Central memory CD4-positive, alpha-beta T cell (primary cell): ENCODE data around the gene PDE2A.

Experiments used
- DNase-seq: peaks from one replicate; pipeline ENCODE4 v3.0.0; 2022

The PDE2A gene

GRCh38 chr11:72704028-72704782 is 30.0 kb upstream of the PDE2A start:
- DNase-seq, result no peak

DNA sequence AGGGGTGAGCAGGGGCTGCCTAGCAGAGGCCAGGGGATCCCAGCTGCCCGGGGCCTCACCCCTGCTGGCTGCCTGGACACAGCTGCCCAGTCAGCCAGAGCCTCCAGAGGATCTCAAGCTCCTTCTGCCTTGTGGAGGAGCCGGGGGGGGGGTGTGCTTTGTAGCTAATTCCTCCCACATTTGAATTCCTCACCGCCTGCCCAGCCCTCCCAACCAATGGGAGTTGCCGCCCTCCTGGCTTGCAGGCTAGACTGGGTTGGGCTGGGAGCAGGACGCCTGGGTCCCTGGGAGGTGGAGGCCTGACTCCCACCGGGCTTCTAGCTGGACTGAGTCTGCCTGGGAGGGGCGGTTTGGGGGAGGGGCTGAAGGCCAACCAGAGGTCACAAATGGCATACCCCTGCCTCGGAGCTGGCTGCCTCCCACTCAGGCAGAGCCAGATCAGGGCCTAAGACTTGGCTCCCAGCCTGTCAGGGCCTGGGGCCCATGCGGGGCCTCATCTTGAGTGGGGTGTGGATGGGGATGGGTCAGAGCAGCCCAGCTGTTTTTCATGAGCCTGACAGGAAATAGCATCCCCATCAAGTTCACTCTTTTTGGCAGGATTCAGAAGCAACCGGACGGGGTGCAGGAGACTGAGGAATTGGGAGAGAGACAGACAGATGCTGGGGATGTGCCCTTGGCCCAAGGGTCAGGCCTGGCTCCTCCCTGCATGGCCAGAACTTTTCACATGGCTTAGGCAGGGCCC is 29.2 kb upstream of the PDE2A start:
- DNase-seq, result no peak

GRCh38 chr11:72702577-72703241 is 28.5 kb upstream of the PDE2A start:
- no peak for DNase-seq

DNA sequence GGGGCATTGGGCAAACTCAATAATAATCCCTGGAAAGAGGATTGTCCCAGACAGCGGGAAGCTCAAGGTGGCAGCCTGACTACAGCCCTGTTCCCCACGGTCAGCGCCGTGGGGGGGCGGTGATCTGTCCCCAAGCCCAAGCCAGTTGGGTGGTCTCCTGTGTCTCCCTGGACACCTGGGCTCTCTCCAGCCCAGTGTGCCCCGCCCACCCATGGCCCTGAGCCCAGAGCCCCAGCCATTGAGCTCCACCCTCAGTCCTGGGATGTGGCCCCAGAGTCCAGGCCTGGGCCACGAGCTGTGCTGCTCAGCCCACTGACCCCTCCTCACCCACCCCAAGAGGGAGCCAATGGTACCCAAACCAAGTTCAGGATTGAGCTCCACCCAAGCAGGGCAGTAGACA is 27.9 kb upstream of the PDE2A start:
- DNase-seq, result no peak

- DNase-seq, result no peak
Observed at GRCh38 chr11:72701466-72701865, 27.2 kb upstream of the PDE2A start.

- no peak for DNase-seq
Observed at GRCh38 chr11:72700146-72700545, 25.9 kb upstream of the PDE2A start.

GRCh38 chr11:72697814-72698213 is 23.6 kb upstream of the PDE2A start:
- DNase-seq, result no peak

- DNase-seq, result no peak
Observed at GRCh38 chr11:72696866-72697700, 22.9 kb upstream of the PDE2A start.

GRCh38 chr11:72695354-72695753 is 21.1 kb upstream of the PDE2A start:
- DNase-seq, result no peak

DNA sequence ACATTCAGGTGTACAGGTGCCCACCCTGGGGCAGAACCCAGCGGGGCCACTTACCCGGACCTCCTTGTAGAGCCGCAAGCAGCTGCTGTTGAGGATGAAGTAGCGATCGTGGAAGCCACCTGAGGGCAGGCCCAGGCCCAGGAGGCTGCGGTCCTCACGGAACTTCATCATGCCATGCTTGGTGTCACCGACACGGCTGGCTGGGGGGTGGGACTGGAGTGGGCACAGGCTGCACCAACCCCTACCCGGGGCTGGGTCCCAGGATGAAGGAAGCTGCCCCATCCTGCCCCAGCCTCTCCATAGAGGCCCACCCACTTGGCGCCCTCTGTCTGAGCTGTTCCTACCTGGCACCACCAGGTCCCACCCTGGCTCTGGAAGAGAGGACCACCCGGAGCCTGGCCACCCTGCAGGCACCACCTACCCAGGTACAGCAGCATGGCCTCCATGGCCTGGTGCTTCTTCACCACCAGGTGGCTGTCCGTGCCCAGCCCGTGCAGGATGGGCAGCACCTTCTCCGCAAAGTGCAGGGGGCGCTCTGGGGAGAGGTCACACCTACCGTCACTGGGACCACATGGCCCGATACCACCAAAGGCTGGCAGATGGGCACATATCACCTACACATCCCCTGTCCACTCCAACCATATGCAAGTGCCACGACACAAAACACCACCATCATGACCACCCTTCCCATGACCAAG is 19.2 kb upstream of the PDE2A start:
- DNase-seq, result no peak

DNA sequence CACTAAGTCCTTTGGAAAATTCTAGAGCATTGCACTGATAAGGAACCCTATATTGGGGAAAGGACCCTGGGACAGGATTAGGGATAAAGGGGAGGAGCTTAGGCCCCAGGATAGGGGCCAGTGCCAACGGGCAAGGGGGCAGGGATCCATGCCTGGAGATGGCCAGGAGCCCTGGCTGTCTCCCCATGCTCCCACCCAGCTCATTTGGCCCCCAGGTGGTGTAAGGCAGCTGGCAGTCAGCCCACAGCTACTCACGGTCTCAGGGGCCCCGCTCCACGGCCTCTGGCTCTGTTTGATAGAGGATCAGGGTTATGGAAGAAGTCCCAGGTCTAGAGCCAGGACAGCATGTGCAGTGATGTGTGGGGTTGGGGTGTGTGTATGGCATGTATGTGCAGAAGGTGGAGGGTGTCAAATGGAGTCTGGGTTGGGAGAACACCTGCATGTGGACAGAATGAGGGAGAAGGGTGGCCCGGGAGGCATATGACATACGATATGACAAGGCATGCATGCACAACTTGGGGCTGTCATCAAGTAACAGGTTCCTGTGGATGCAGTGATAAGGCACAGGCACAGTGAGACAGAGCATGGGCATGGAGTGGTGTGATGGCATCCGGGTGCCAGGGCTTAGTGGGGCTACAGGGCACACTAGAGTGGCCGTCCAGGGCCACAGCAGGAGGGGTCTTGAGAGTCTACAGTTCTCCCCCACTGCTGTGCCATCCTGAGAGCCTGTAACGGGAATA is 18.4 kb upstream of the PDE2A start:
- DNase-seq, result no peak

DNA sequence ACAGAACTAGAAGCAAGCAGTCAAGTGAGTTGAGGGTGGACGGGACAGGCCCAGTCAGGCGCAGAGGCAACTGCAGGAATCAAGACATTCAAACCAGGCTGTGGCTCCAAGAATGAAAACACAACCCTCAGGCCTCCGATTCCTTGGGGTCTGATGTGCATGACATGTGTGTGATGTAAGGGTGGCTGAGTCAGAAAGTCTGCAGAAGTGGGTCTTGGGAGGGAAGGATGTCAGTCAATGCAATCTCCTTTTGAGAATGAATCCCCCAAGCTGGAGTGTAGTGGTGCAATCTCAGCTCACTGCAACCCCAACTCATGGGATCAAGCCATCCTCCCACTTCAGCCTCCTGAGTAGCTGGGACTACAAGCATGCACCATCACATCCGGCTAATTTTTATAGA is 15.9 kb upstream of the PDE2A start:
- no peak for DNase-seq

GRCh38 chr11:72688929-72689328 is 14.7 kb upstream of the PDE2A start:
- DNase-seq, result no peak

GRCh38 chr11:72688486-72688885 is 14.3 kb upstream of the PDE2A start:
- no peak for DNase-seq

- DNase-seq, result no peak
Observed at GRCh38 chr11:72687326-72687725, 13.1 kb upstream of the PDE2A start.

GRCh38 chr11:72686639-72687220 is 12.5 kb upstream of the PDE2A start:
- DNase-seq, result no peak

- DNase-seq, result no peak
Observed at GRCh38 chr11:72685560-72686480, 11.6 kb upstream of the PDE2A start.

DNA sequence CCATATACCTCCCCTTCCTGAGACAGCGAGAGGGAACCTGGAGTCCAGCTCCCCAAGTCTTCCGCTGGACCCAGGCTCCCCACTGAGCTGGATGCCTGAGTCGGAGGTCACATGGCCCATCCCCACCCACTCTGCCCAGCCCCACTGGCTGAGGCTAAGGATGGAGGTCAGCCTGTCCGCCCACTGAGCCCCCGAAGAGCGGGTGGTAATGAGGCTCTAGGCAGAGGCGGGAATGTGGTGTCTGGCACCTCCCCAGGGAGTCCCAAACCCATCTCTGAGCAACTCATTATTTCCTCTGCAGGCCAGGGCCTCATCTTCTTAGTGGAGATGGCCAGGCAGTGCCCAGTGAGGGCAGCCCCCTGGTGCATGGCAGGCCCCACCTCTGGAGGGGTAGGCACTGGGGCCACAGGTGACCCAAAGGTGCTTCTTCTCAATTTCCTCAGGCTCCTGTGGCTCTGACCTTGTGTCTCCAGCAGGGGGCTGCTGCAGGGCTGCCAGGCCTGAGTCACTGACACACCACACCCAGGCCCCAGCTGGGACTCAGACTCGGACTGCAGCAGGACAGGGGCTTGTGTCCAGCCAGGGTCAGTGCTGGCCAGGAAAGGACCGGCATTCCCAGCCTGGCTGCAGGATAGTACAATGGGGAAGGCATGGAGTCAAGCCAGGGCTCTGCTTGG is 10.2 kb upstream of the PDE2A start:
- DNase-seq, result peak; percentile 23

- DNase-seq, result peak; percentile 37
Observed at GRCh38 chr11:72683782-72684200, 9.6 kb upstream of the PDE2A start.
